T47D (cell line): ENCODE data around the gene POLR2J.

Experiments used
- DNase-seq, 2 experiments: peaks; one replicate each; pipeline versions ENCODE4 v3.0.0 to v3.0.0-alpha.2; 2011 to 2012; ENCODE audit warnings: low read depth in 1 of 2, low spot score in 1 of 2
- JUND ChIP-seq: IDR thresholded peaks from 2 replicates; pipeline ENCODE4 v1.6.1; 2012; ENCODE audit warnings: low read depth
- in situ Hi-C: cut with HindIII; loops from 2 replicates; pipeline ENCODE4 v1.10.0; 2016; ENCODE audit warnings: low sequenced_read_pairs, low pct_unique_long_range_greater_than_20kb

POLR2J gene

GRCh38 chr7:102447311-102447710, 31.4 kb downstream of the POLR2J start:
- TF ChIP-seq JUND: no peak
- in situ Hi-C loops: no loop called here
- DNase-seq: no peak

GRCh38 chr7:102446387-102447156, 32.1 kb downstream of the POLR2J start:
- in situ Hi-C loops: no loop called here

GRCh38 chr7:102445674-102446071, 33.0 kb downstream of the POLR2J start:
- in situ Hi-C loops: no loop called here
- no peak for TF ChIP-seq JUND
- DNase-seq: no peak

More at GRCh38 chr7:102446387-102447156, 32.1 kb downstream of the POLR2J start:
- no peak for TF ChIP-seq JUND
- no peak for DNase-seq

- no peak for DNase-seq
- in situ Hi-C loops: no loop called here
- TF ChIP-seq JUND: no peak
Measured at GRCh38 chr7:102444961-102445673, 33.6 kb downstream of the POLR2J start.

- TF ChIP-seq JUND: no peak
- in situ Hi-C loops: no loop called here
- DNase-seq: no peak
Measured at GRCh38 chr7:102439963-102440795, 38.5 kb downstream of the POLR2J start.

GRCh38 chr7:102436118-102436517, 42.6 kb downstream of the POLR2J start:
- DNase-seq: no peak
- no peak for TF ChIP-seq JUND
- in situ Hi-C loops: no loop called here

- in situ Hi-C loops: no loop called here
- no peak for TF ChIP-seq JUND
- no peak for DNase-seq
Measured at GRCh38 chr7:102434039-102434486, 44.7 kb downstream of the POLR2J start.

GRCh38 chr7:102433219-102434038, 45.3 kb downstream of the POLR2J start, which contains the start of gene ORAI2:
ORAI2 (plus strand) TSS chr7:102433575; CDS start chr7:102438957, 5,382 bp downstream.
- TF ChIP-seq JUND: no peak
- in situ Hi-C loops: no loop called here
- DNase-seq: peak; percentile 69

GRCh38 chr7:102432442-102433218, 46.1 kb downstream of the POLR2J start:
- TF ChIP-seq JUND: no peak
- DNase-seq: no peak
- in situ Hi-C loops: no loop called here

- in situ Hi-C loops: no loop called here
Measured at GRCh38 chr7:102431617-102432298, 47.0 kb downstream of the POLR2J start.

More at GRCh38 chr7:102431617-102432298, 47.0 kb downstream of the POLR2J start:
- TF ChIP-seq JUND: no peak
- DNase-seq: peak; percentile 25 to 43
